Measurements from ENCODE around the gene ENPP1.
"Not testable (repeated sequence)": the region's sequence is repeated elsewhere in the genome, so short reads cannot be mapped to it uniquely, and the experiment has no call there.

ENPP1 gene

GRCh38 chr6:131894493-131895424 lies 86.9 kb downstream of the ENPP1 start:
- peaks cover 27% of the 10 kb centered on the region for H3K27me3 Mint-ChIP-seq
- no peak overlapping the region for H3K4me3 Mint-ChIP-seq
- H3K27ac Mint-ChIP-seq = no peak overlapping the region
- peaks cover 13% of the 10 kb centered on the region for H3K9me3 Mint-ChIP-seq
- peaks cover 3% of the 10 kb centered on the region for H3K4me1 Mint-ChIP-seq
- no peak for ATAC-seq
- DNase-seq = no peak
- no peaks in the 10 kb centered on the region for H3K36me3 Mint-ChIP-seq (ENCODE audit: low read depth)

- H3K4me1 Mint-ChIP-seq = peaks cover 5% of the 10 kb centered on the region
- H3K9me3 Mint-ChIP-seq = peaks cover 13% of the 10 kb centered on the region
- ATAC-seq (no peak), DNase-seq (no peak)
- peaks cover 30% of the 10 kb centered on the region for H3K27me3 Mint-ChIP-seq
- no peaks in the 10 kb centered on the region for H3K36me3 Mint-ChIP-seq (ENCODE audit: low read depth)
- H3K4me3 Mint-ChIP-seq = no peak overlapping the region
- H3K27ac Mint-ChIP-seq = no peak overlapping the region
These were observed 89.2 kb downstream of the ENPP1 start for GRCh38 chr6:131897050-131897435.

GRCh38 chr6:131897621-131898020 lies 89.8 kb downstream of the ENPP1 start:
- DNase-seq (no peak), ATAC-seq (no peak)
- H3K27me3 Mint-ChIP-seq = peaks cover 28% of the 10 kb centered on the region
- H3K9me3 Mint-ChIP-seq = peaks cover 13% of the 10 kb centered on the region
- H3K36me3 Mint-ChIP-seq (ENCODE audit: low read depth) = no peaks in the 10 kb centered on the region
- peaks cover 5% of the 10 kb centered on the region for H3K4me1 Mint-ChIP-seq
- no peak overlapping the region for H3K4me3 Mint-ChIP-seq
- no peak overlapping the region for H3K27ac Mint-ChIP-seq

GRCh38 chr6:131898718-131899117 lies 90.9 kb downstream of the ENPP1 start:
- DNase-seq = no peak
- Mint-ChIP-seq H3K27me3 (peaks cover 31% of the 10 kb centered on the region), H3K27ac (no peak overlapping the region), H3K4me1 (peaks cover 5% of the 10 kb centered on the region), H3K4me3 (no peak overlapping the region), H3K36me3 (ENCODE audit: low read depth) (no peaks in the 10 kb centered on the region), H3K9me3 (peaks cover 13% of the 10 kb centered on the region)
- no peak for ATAC-seq

GRCh38 chr6:131900231-131900630 lies 92.4 kb downstream of the ENPP1 start:
- no peak for ATAC-seq

GRCh38 chr6:131901326-131901873 lies 93.6 kb downstream of the ENPP1 start:
- not testable (repeated sequence) for H3K4me3 Mint-ChIP-seq; DNase-seq; H3K27ac Mint-ChIP-seq; H3K4me1 Mint-ChIP-seq; H3K36me3 Mint-ChIP-seq (ENCODE audit: low read depth); ATAC-seq
- Mint-ChIP-seq H3K9me3 (peaks cover 13% of the 10 kb centered on the region), H3K27me3 (peaks cover 21% of the 10 kb centered on the region)

More at GRCh38 chr6:131900231-131900630, 92.4 kb downstream of the ENPP1 start:
- Mint-ChIP-seq H3K27ac (no peak overlapping the region), H3K4me3 (no peak overlapping the region), H3K27me3 (peaks cover 22% of the 10 kb centered on the region), H3K9me3 (peaks cover 13% of the 10 kb centered on the region), H3K36me3 (ENCODE audit: low read depth) (no peaks in the 10 kb centered on the region), H3K4me1 (peaks cover 2% of the 10 kb centered on the region)
- no peak for DNase-seq

- not testable (repeated sequence) for H3K27ac Mint-ChIP-seq; ATAC-seq; H3K4me3 Mint-ChIP-seq; DNase-seq; H3K9me3 Mint-ChIP-seq; H3K4me1 Mint-ChIP-seq; H3K36me3 Mint-ChIP-seq (ENCODE audit: low read depth)
- peaks cover 14% of the 10 kb centered on the region for H3K27me3 Mint-ChIP-seq
These were observed 95.9 kb downstream of the ENPP1 start for GRCh38 chr6:131903734-131904133.

GRCh38 chr6:131908787-131909186 lies 101.0 kb downstream of the ENPP1 start:
- DNase-seq; ATAC-seq; H3K36me3 Mint-ChIP-seq (ENCODE audit: low read depth); H3K4me3 Mint-ChIP-seq; H3K9me3 Mint-ChIP-seq; H3K27ac Mint-ChIP-seq: not testable (repeated sequence)
- Mint-ChIP-seq H3K4me1 (peaks cover 11% of the 10 kb centered on the region), H3K27me3 (peaks cover 22% of the 10 kb centered on the region)

GRCh38 chr6:131909408-131910218 lies 101.8 kb downstream of the ENPP1 start:
- peak; percentile 91 for ATAC-seq
- DNase-seq = peak; percentile 79
- H3K27ac Mint-ChIP-seq = peak overlapping the region; percentile 50
- peaks cover 11% of the 10 kb centered on the region for H3K4me1 Mint-ChIP-seq
- H3K36me3 Mint-ChIP-seq (ENCODE audit: low read depth) = no peaks in the 10 kb centered on the region
- no peaks in the 10 kb centered on the region for H3K9me3 Mint-ChIP-seq
- H3K27me3 Mint-ChIP-seq = peaks cover 26% of the 10 kb centered on the region
- peak overlapping the region; percentile 4 for H3K4me3 Mint-ChIP-seq

- Mint-ChIP-seq H3K27me3 (peaks cover 29% of the 10 kb centered on the region), H3K4me3 (no peak overlapping the region), H3K27ac (no peak overlapping the region), H3K9me3 (no peaks in the 10 kb centered on the region), H3K36me3 (ENCODE audit: low read depth) (no peaks in the 10 kb centered on the region), H3K4me1 (peaks cover 11% of the 10 kb centered on the region)
- ATAC-seq (no peak), DNase-seq (no peak)
These were observed 102.4 kb downstream of the ENPP1 start for GRCh38 chr6:131910219-131910589.

- H3K4me1 Mint-ChIP-seq = peaks cover 13% of the 10 kb centered on the region
- H3K36me3 Mint-ChIP-seq (ENCODE audit: low read depth) = no peaks in the 10 kb centered on the region
- H3K27ac Mint-ChIP-seq = no peak overlapping the region
- DNase-seq = no peak
- H3K27me3 Mint-ChIP-seq = peaks cover 33% of the 10 kb centered on the region
- no peak for ATAC-seq
- peaks cover 4% of the 10 kb centered on the region for H3K9me3 Mint-ChIP-seq
- H3K4me3 Mint-ChIP-seq = no peak overlapping the region
These were observed 103.1 kb downstream of the ENPP1 start for GRCh38 chr6:131910956-131911355.

- no peak overlapping the region for H3K4me3 Mint-ChIP-seq
- ATAC-seq (no peak), DNase-seq (no peak)
- H3K27ac Mint-ChIP-seq = no peak overlapping the region
- peaks cover 11% of the 10 kb centered on the region for H3K9me3 Mint-ChIP-seq
- H3K36me3 Mint-ChIP-seq (ENCODE audit: low read depth) = no peaks in the 10 kb centered on the region
- H3K27me3 Mint-ChIP-seq = peaks cover 40% of the 10 kb centered on the region
- peaks cover 22% of the 10 kb centered on the region for H3K4me1 Mint-ChIP-seq
These were observed 104.1 kb downstream of the ENPP1 start for GRCh38 chr6:131911951-131912350.

- Mint-ChIP-seq H3K9me3 (peaks cover 11% of the 10 kb centered on the region), H3K27me3 (peaks cover 43% of the 10 kb centered on the region), H3K36me3 (ENCODE audit: low read depth) (peaks cover 2% of the 10 kb centered on the region), H3K4me1 (peaks cover 31% of the 10 kb centered on the region), H3K4me3 (no peak overlapping the region), H3K27ac (no peak overlapping the region)
- DNase-seq = no peak
- no peak for ATAC-seq
These were observed 106.4 kb downstream of the ENPP1 start for GRCh38 chr6:131914234-131914633.

- ATAC-seq = no peak
- H3K27ac Mint-ChIP-seq = no peak overlapping the region
- H3K4me1 Mint-ChIP-seq = peaks cover 23% of the 10 kb centered on the region
- H3K9me3 Mint-ChIP-seq = peaks cover 11% of the 10 kb centered on the region
- no peak overlapping the region for H3K4me3 Mint-ChIP-seq
- peaks cover 2% of the 10 kb centered on the region for H3K36me3 Mint-ChIP-seq (ENCODE audit: low read depth)
- peaks cover 43% of the 10 kb centered on the region for H3K27me3 Mint-ChIP-seq
- DNase-seq = peak; percentile 54
These were observed 107.3 kb downstream of the ENPP1 start for GRCh38 chr6:131914967-131915751.
